Epithelial cell of esophagus (primary cell): ENCODE data around the gene DPH1.

ENCODE experiments used
- DNase-seq: peaks from one replicate; pipeline ENCODE4 v3.0.0; 2010; ENCODE audit warnings: low read depth
- H3K4me3 ChIP-seq: 2 replicates; pipeline ENCODE4 v1.5.1; 2011; ENCODE audit warnings: mild to moderate bottlenecking, low read length, control low read depth
- TF ChIP-seq, protein P1 (sequence below): IDR thresholded peaks from 2 replicates; pipeline ENCODE4 v1.5.1; 2011; ENCODE audit warnings: low read depth, mild to moderate bottlenecking, low read length, control low read depth, inconsistent platforms; ENCODE audit not compliant: insufficient read depth; ENCODE audit errors: missing control alignments

DPH1 gene

DNA sequence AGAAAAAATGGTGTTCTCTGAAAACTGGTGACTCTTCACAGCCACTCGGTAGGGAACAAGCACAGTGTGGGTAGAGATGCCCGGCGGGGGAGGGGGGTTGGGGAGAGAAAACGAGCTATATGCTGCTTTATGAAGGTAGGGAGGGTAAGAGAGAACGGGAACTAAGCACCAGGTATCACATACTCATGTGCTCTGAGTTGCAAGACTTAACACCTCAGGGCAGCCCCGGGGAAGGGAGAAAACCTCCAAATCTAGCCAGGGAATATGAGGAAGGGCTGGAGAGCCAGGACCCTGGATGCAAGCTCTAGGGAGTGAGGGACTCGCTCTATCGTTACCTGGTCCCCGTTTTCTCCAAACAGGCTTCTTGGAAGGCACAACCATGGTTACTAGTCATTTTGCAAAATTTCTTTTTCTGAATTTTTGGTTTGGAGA is 60.3 kb downstream of the DPH1 start:
- DNase-seq: no peak
- H3K4me3 ChIP-seq: no peak overlapping the region
- TF ChIP-seq, protein P1, sequence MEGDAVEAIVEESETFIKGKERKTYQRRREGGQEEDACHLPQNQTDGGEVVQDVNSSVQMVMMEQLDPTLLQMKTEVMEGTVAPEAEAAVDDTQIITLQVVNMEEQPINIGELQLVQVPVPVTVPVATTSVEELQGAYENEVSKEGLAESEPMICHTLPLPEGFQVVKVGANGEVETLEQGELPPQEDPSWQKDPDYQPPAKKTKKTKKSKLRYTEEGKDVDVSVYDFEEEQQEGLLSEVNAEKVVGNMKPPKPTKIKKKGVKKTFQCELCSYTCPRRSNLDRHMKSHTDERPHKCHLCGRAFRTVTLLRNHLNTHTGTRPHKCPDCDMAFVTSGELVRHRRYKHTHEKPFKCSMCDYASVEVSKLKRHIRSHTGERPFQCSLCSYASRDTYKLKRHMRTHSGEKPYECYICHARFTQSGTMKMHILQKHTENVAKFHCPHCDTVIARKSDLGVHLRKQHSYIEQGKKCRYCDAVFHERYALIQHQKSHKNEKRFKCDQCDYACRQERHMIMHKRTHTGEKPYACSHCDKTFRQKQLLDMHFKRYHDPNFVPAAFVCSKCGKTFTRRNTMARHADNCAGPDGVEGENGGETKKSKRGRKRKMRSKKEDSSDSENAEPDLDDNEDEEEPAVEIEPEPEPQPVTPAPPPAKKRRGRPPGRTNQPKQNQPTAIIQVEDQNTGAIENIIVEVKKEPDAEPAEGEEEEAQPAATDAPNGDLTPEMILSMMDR: no peak

DNA sequence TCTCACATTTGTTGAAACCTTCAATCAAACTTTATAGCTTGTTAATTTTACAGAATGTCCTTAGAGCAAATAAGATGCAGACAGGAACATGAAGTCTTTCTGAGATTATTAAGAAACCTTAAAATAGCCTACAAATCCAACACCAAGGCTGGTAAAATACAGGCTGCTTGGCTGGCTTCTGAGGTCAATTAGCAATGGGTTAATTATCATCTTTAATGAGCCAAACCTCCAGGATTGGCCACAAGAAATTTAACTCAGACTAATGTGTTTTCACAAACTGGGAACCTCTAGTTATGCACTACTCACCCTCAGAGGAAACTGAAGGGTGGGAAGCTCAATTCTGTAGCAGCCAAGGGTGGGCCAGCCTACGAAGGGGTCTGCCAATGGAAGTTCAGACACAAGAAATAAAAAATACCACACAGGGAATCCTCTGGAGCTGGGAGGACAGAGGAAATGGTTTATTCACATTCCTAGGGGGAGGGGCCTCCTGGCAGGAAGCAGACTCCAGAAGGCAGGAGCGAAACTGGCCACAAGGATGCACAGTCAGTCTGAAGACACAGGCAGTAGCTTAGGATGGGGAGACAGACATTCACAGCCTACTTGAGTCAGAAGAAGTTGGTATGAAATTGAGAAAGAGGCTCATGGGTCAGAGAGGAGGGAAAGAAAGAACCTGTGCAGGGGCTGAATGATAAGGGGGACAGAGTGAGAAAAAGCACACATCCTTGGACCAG is 61.0 kb downstream of the DPH1 start:
- peak; percentile 74 for DNase-seq
- no peak overlapping the region for H3K4me3 ChIP-seq
- TF ChIP-seq, protein P1: peak; percentile 20

DNA sequence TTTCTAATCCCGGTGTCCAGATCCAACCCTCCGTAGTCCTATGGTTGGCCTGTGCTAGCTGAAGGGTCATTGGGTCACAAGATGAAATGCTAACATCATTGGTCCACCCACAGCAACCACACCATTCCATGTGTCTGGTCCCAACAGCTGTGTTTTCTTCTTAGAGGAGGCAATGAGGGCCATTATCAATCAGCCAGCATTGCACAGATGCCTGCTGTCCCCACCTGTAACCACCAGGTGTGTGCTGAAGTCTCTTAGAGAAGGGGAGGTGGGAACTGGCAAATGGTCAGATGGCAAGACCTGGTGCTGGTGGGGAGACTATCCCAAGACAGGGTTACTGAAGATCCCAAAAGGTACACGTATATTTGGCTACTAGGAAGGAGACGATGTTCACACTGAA is 62.3 kb downstream of the DPH1 start:
- H3K4me3 ChIP-seq: no peak overlapping the region
- TF ChIP-seq, protein P1: no peak
- no peak for DNase-seq

DNA sequence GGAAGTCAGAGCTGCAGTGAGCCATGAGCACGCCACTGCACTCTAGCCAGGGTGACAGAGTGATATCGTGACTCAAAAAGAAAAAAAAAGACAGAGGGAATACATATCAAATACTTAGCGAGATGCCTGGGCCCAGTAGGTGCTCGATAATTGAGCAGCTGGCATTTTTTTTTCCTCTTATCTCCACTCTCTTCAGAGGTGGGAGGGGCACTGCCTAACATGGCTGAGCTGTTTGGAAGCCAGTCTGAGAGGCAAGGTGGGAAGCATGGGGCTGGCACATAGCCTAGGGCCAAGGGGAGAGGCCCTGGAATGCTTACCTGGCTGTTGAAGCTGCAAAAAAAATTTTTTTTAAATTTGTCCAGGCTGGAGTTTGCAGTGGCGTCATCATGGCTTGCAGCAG is 63.4 kb downstream of the DPH1 start:
- TF ChIP-seq, protein P1: no peak
- peak; percentile 69 for DNase-seq
- no peak overlapping the region for H3K4me3 ChIP-seq
